Inferior parietal cortex (tissue), 1 donor: ENCODE measurements around the gene KLHL34.

ENCODE experiments used
- DNase-seq: peaks from one replicate; pipeline ENCODE4 v3.0.0-alpha.2; 2016; ENCODE audit errors: extremely low spot score

Gene KLHL34

GRCh38 chrX:21658152-21658737 lies at the start of gene KLHL34:
TSS of gene KLHL34 (minus strand) at chrX:21658330. CDS start at chrX:21657788, 542 bp downstream.
- DNase-seq = no peak

- DNase-seq = no peak
Observed at GRCh38 chrX:21705225-21705624, 47.1 kb upstream of the KLHL34 start.

- no peak for DNase-seq
Observed at GRCh38 chrX:21702725-21703124, 44.6 kb upstream of the KLHL34 start.

GRCh38 chrX:21700967-21701366 lies 42.8 kb upstream of the KLHL34 start:
- no peak for DNase-seq

GRCh38 chrX:21700275-21700674 lies 42.1 kb upstream of the KLHL34 start:
- DNase-seq = no peak

- DNase-seq = no peak
Observed at GRCh38 chrX:21699136-21699535, 41.0 kb upstream of the KLHL34 start.

DNA sequence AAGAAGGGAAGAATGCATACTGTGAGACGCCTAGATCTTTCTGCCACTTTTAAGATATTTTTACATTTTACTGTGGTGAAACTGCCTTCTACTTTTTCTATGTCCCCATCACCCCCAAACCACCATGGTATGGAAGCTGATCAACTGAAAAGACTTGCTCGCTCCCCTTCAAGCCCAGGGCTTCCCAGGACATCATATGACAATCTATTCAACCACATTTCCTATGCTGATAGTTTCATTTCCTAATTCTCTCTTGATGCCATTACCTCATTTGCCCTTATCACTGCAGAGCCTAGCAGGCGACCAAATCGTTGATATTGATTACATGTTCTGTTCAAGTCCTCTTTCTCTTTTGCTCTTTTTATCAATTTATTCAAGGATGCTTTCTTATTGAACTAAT lies 40.1 kb upstream of the KLHL34 start:
- DNase-seq = no peak

- DNase-seq = no peak
Observed at GRCh38 chrX:21691512-21692018, 33.4 kb upstream of the KLHL34 start.

GRCh38 chrX:21683941-21684340 lies 25.8 kb upstream of the KLHL34 start:
- DNase-seq = no peak

DNA sequence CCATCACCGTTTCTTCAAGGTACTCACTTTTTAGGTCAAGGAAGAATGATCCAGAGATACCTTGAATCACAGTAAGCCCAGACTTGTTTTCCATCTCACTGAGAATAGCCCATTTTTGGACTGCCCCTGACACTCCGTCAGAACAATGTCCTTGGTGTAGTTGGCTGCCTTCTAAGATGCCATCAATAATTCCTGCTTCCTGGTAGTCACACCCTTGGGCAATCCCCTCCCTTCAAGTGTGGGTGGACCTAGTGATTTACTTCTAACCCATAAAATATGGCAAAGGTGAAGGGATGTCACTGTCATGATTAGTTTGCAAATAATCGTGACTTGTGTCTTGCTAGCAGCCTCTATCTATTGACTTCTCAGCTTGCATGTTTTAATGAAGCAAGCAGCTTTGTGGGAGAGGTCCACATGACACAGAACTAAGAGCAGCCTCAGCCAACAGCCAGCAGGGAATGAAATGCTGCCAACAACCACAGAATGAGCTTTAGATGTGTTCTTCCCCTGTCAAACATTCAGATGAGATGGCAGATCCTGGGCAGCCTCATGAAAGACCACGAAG lies 20.0 kb upstream of the KLHL34 start:
- no peak for DNase-seq

DNA sequence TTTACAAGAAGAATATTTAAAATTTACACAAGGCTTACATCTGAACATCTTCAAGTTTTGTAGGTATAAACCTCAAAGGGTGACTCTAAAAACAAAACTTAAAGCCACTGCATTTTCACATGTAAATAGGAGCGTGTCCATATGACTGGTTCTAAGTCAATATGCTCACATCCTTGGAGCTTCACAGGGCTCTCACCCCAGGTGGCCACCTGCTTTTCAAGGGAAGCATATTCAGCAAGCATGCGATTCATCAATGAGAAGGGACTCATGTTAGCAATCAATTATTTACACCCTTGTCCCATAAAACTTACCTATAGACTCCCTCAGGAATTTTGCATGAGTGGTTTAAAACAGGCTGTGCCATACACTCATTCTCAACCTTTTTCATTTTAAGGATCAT lies 17.8 kb upstream of the KLHL34 start:
- DNase-seq = no peak

DNA sequence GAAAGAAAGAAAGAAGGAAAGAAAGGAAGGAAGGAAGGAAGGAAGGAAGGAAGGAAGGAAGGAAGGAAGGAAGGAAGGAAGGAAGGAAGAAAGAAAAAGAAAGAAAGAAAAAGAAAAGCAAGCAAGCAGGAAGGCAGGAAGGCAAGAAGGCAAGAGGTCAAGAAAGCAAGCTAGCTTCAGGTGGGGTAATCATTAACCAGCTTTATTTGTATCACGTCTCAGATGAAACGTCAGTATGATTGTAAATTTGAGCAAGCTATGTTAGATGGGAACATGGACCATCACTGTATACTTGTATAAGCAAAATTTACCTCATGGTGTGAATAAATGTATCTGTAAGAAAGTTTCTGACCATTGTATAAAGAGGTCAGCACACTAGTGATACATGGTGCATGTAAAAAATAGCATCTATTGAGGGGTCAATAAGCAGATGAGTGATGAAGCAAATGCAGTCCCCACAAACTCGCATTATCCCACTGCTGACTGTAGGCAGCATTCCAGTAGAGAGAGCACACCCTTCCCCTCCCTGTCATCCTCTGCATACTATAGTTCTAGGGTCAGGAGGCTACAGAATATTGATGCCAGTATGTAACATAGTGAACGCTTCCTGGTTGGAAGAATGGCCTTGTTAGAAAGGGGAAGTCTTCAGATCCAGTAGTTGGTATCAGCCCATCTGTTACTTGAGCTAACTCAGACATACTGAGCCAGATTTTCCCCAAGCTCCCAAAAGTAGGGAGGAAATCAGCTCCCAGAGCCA lies 16.5 kb upstream of the KLHL34 start:
- no peak for DNase-seq

DNA sequence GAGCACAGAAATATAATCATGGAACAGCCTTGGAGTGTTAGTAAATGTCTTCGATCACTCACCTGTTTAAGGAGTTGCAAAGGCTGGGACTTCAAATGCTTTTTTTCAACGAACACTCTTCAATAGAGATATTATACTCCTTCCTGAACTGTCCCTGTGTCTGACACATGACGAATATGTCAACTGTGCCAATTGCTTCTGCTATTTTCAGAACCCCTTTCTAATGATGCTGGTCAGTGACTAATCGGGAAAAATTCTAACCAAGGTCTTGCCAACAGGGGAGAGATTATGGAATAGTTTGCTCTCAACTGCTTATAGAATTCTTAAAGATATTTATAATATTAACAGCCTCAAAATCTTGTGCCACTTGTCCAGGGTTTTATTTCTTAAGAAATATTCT lies 8.5 kb upstream of the KLHL34 start:
- DNase-seq = no peak

GRCh38 chrX:21666252-21666651 lies 8.1 kb upstream of the KLHL34 start:
- DNase-seq = no peak

- DNase-seq = no peak
Observed at GRCh38 chrX:21662761-21663160, 4.6 kb upstream of the KLHL34 start.

GRCh38 chrX:21661316-21661715 lies 3.2 kb upstream of the KLHL34 start:
- DNase-seq = no peak

DNA sequence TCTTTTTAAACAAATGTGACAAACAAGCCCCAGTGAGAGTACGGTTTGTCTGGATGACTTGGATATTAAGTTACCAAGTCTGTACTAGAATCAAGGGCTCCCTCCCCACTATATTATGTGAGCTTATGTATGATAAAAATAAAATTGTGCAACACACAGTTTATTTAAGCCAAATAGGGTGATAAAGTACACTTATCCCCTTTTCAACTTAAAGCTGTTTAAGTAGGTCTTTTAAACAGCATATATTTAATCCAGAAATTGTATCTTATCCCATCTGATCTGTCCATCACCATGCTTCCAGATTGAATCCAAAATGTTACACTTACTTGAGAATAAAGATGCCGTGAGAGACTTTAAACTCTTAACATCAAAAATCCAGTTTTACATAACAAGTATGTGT lies 2.0 kb upstream of the KLHL34 start:
- DNase-seq = no peak

DNA sequence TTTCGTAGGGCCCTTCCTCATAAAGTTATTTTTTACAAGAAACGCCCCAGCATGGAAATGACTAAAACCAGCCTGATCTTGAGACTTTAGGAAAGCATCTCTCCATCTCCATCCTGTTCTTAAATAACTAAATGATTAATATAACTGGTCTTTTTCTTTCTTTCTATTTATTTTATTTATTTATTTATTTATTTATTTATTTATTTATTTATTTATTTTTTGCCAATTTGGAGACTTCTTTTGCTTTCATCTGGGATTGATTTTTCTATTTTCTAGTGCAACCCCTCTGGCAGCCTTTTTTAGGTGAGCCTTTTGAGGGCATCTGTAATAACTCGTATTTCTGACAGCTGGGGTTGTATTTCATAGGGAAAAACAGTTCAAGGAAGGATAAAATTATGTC lies 1.2 kb upstream of the KLHL34 start:
- DNase-seq = no peak

GRCh38 chrX:21658746-21659145 lies 616 bp upstream of the KLHL34 start:
- no peak for DNase-seq

- no peak for DNase-seq
Observed at GRCh38 chrX:21657318-21658151, 595 bp downstream of the KLHL34 start.

DNA sequence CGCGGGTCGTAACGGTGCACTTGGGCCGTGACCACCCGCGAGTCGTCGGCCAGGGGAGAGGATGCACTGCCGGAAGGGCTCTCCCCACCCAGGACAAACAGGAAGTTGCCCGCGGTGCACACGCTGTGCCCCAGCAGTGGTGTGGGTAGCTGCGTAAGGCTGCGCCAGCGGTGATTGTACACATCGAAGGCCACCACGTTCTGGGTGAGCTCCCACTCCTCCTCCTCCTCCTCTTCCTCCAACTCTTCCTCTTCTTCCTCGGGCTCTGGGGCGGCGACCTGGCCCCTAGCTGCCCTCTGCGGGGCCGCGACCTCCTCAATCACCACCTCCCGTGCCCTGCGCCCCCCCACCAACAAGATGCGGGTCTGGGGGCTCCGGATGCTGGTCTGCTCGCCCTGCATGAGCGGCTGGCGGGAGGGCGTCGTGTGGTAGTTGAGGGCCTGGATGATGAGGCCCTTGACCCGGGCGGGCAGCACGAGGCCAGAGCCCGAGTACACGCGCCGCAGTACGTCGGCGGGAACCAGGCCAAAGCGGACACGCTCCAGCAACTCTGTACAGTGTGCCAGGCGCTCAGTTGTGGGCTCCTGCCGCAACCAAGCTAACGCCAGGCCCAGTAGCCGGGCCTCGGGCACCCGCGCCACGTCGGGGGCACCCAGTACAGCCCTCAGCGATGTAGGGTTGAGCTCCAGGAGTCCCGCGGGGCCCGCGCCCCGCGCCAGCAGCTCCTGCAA lies 1.4 kb downstream of the KLHL34 start:
- DNase-seq = no peak
